PC-3 (cell line): Measurements from ENCODE around the gene MAP4K2. TPM values are rescaled to one million over a fixed set of nuclear protein-coding genes. Genes with fewer than 3 reads are reported as not detected.

Source experiments
- ATAC-seq: fragments of 200-7000 bp; cut with Tn5 transposase; 2 replicates; pipeline ENCODE4 v1.9.1; 2020; ENCODE audit warnings: mild to moderate bottlenecking, moderate library complexity
- BruUV-seq: library from RNA; stranded (reverse); fragments of 400-500 nt; replicated peaks from 2 replicates; lab custom pipeline; 2021; lab: Mats Ljungman, UMichigan
- CTCF ChIA-PET: fragments of 300-600 bp; sonication (Branson Sonifier 250); formaldehyde crosslinking; loops from one replicate; lab custom pipeline; 2022; ENCODE audit warnings: antibody characterized with exemption; lab: Charles Lee
- POLR2A ChIA-PET: fragments of 300-600 bp; sonication (Branson Sonifier 250); formaldehyde crosslinking; loops from one replicate; lab custom pipeline; 2022; ENCODE audit warnings: antibody characterized with exemption; ENCODE audit not compliant: unreplicated experiment; lab: Charles Lee
- DNase-seq: peaks from one replicate; pipeline ENCODE4 v3.0.0-alpha.2; 2015
- H2AFZ ChIP-seq: fragments of 300-600 bp; sonication (generic); 2 replicates; pipeline ENCODE4 v1.6.0; 2016; ENCODE audit warnings: antibody characterized with exemption, low read length
- H3F3A ChIP-seq: fragments of 300-600 bp; sonication (generic); one replicate; pipeline ENCODE4 v1.6.0; 2017; ENCODE audit warnings: antibody characterized with exemption, low read length, control low read depth, mild to moderate bottlenecking; ENCODE audit not compliant: unreplicated experiment
- H3K27ac ChIP-seq: fragments of 300-600 bp; sonication (generic); 2 replicates; pipeline ENCODE4 v1.5.1; 2016; ENCODE audit warnings: mild to moderate bottlenecking, low read length
- H3K27me3 ChIP-seq: fragments of 300-600 bp; sonication (generic); 2 replicates; pipeline ENCODE4 v1.6.1; 2016; ENCODE audit warnings: low read length, mixed read lengths
- H3K36me3 ChIP-seq: fragments of 300-600 bp; sonication (generic); 2 replicates; pipeline ENCODE4 v1.6.1; 2016; ENCODE audit warnings: low read depth, mixed run types, low read length, mixed read lengths
- H3K4me1 ChIP-seq: fragments of 300-600 bp; sonication (generic); 2 replicates; pipeline ENCODE4 v1.5.1; 2016; ENCODE audit warnings: low read length; ENCODE audit not compliant: insufficient read depth
- H3K4me2 ChIP-seq: fragments of 300-600 bp; sonication (generic); 2 replicates; pipeline ENCODE4 v1.6.0; 2016; ENCODE audit warnings: low read length
- H3K4me3 ChIP-seq: fragments of 300-600 bp; sonication (generic); 2 replicates; pipeline ENCODE4 v1.5.1; 2016; ENCODE audit warnings: mild to moderate bottlenecking, low read length, mixed read lengths
- H3K79me2 ChIP-seq: fragments of 300-600 bp; sonication (generic); 2 replicates; pipeline ENCODE4 v1.6.1; 2017; ENCODE audit warnings: low read length, mixed read lengths
- H3K9ac ChIP-seq: fragments of 300-600 bp; sonication (generic); 2 replicates; pipeline ENCODE4 v1.6.0; 2016; ENCODE audit warnings: mild to moderate bottlenecking, low read length
- H3K9me2 ChIP-seq: fragments of 300-600 bp; sonication (generic); replicated peaks from 2 replicates; pipeline ENCODE4 v1.6.1; 2016; ENCODE audit warnings: mixed run types, low read length, mixed read lengths
- H3K9me3 ChIP-seq: fragments of 300-600 bp; sonication (generic); 2 replicates; pipeline ENCODE4 v1.6.1; 2016; ENCODE audit warnings: low read length, mixed read lengths
- H4K20me1 ChIP-seq: fragments of 300-600 bp; sonication (generic); 2 replicates; pipeline ENCODE4 v1.6.1; 2016; ENCODE audit warnings: low read length, mixed read lengths
- EZH2 ChIP-seq: fragments of 300-600 bp; sonication (generic); IDR thresholded peaks from one replicate; pipeline ENCODE4 v1.6.1; 2017; ENCODE audit warnings: antibody characterized with exemption, mild to moderate bottlenecking, low read length; ENCODE audit not compliant: unreplicated experiment
- EZH2phosphoT487 ChIP-seq: fragments of 300-600 bp; sonication (generic); IDR thresholded peaks from 2 replicates; pipeline ENCODE4 v1.6.1; 2018; ENCODE audit warnings: mild to moderate bottlenecking, antibody characterized with exemption, low read length, borderline replicate concordance
- intact Hi-C: fragments of 100-400 bp; cut with micrococcal nuclease; formaldehyde crosslinking; loops from 2 replicates; pipeline ENCODE4 v1.9.0; 2023
- total RNA-seq: library from RNA; depleted of rRNA; stranded (reverse); fragments of >200 nt; gene quantifications from 2 replicates; pipeline ENCODE4 v1.2.3, GENCODE V29; 2014
- TF ChIP-seq, protein P1 (sequence below): fragments of 300-600 bp; sonication (generic); conservative IDR thresholded peaks from 2 replicates; pipeline ENCODE4 v1.5.1; 2017; ENCODE audit warnings: antibody characterized with exemption, low read depth, mild to moderate bottlenecking, low read length

The MAP4K2 gene
- total RNA-seq, 1 experiment from 2014 or later = 55.6 TPM

DNA sequence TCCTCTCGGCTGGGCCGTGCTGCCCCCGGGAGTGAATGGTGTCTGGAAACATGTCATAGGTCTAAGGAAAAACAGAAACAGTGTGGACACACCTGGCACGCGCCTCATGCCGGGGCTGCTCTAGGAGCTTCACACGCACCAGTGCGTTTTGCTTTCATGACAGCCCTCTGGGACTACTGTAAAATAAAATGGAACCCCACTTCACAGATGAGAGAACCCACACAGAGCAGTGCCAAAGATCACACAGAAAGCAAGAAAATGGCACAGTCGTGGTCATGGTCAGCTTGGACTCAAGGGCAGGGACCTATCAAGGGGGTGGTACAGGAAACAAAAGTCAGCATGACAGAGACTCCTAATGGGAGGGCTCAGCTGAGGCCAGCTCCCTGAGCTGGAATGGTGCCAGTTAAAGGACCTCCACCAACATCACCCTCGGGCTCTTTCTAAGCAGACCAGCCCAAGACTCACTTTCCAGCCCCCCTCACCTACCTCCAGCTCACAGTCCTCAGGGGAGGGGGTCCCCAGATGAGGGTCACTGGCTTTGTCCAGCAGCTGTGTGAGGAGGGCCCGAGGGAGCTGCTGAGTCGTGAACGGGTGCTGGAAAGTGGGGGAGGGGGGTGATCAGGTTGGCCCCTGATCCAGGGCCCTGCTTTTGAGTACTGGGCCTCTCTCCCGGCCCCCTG lies 3.3 kb downstream of the MAP4K2 start:
- no peak overlapping the region for H3K4me2 ChIP-seq
- H3K4me3 ChIP-seq = no peak overlapping the region
- H3K27ac ChIP-seq = no peak overlapping the region
- H3K79me2 ChIP-seq = peaks cover 10% of the 10 kb centered on the region; the same call in 1 of the 2 replicates
- DNase-seq (no peak), ATAC-seq (no peak)
- H4K20me1 ChIP-seq = no peaks in the 10 kb centered on the region
- H3K9me2 ChIP-seq = no peaks in the 10 kb centered on the region
- H3K27me3 ChIP-seq = no peaks in the 10 kb centered on the region
- POLR2A ChIA-PET = interaction anchor here (0.8 kb wide), 1 partner anchor 21 kb away, joined by 4 read pairs; the partner anchor contains the start of gene SF1
- no peak overlapping the region for H2AFZ ChIP-seq
- H3K4me1 ChIP-seq = peaks cover 19% of the 10 kb centered on the region
- CTCF ChIA-PET = no interaction called here
- intact Hi-C loops = no loop called here
- H3K36me3 ChIP-seq = peaks cover 8% of the 10 kb centered on the region; the same call in 1 of the 2 replicates
- H3K9me3 ChIP-seq = no peaks in the 10 kb centered on the region
- peaks cover 10% of the 10 kb centered on the region for H3F3A ChIP-seq
- no TSS peak for BruUV-seq
- TF ChIP-seq, protein P1, sequence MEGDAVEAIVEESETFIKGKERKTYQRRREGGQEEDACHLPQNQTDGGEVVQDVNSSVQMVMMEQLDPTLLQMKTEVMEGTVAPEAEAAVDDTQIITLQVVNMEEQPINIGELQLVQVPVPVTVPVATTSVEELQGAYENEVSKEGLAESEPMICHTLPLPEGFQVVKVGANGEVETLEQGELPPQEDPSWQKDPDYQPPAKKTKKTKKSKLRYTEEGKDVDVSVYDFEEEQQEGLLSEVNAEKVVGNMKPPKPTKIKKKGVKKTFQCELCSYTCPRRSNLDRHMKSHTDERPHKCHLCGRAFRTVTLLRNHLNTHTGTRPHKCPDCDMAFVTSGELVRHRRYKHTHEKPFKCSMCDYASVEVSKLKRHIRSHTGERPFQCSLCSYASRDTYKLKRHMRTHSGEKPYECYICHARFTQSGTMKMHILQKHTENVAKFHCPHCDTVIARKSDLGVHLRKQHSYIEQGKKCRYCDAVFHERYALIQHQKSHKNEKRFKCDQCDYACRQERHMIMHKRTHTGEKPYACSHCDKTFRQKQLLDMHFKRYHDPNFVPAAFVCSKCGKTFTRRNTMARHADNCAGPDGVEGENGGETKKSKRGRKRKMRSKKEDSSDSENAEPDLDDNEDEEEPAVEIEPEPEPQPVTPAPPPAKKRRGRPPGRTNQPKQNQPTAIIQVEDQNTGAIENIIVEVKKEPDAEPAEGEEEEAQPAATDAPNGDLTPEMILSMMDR = no peak
- TF ChIP-seq EZH2phosphoT487 = no peak
- no peak overlapping the region for H3K9ac ChIP-seq

GRCh38 chr11:64799256-64799622 lies 3.8 kb downstream of the MAP4K2 start:
- peaks cover 17% of the 10 kb centered on the region for H3K4me1 ChIP-seq
- H2AFZ ChIP-seq = no peak overlapping the region
- BruUV-seq = no TSS peak
- no peaks in the 10 kb centered on the region for H3K9me2 ChIP-seq
- H3K9ac ChIP-seq = no peak overlapping the region
- intact Hi-C loops = no loop called here
- H3F3A ChIP-seq = peaks cover 10% of the 10 kb centered on the region
- no peaks in the 10 kb centered on the region for H4K20me1 ChIP-seq
- peaks cover 10% of the 10 kb centered on the region; the same call in 1 of the 2 replicates for H3K79me2 ChIP-seq
- no peak overlapping the region for H3K4me2 ChIP-seq
- no peak overlapping the region for H3K4me3 ChIP-seq
- H3K36me3 ChIP-seq = peaks cover 8% of the 10 kb centered on the region; the same call in 1 of the 2 replicates
- H3K27ac ChIP-seq = no peak overlapping the region
- DNase-seq = no peak
- ChIA-PET POLR2A (interaction anchor here (0.8 kb wide), 1 partner anchor 21 kb away, joined by 4 read pairs; the partner anchor contains the start of gene SF1), CTCF (no interaction called here)
- no peaks in the 10 kb centered on the region for H3K27me3 ChIP-seq
- H3K9me3 ChIP-seq = no peaks in the 10 kb centered on the region
- no peak for ATAC-seq
- TF ChIP-seq, protein P1 = no peak
- TF ChIP-seq EZH2 (no peak), EZH2phosphoT487 (no peak)
